H9 (cell line): ENCODE measurements around the gene KDF1. TPM values are rescaled to one million over a fixed set of nuclear protein-coding genes. Genes with fewer than 3 reads are reported as not detected.

Experiments used
- DNase-seq: peaks from one replicate; pipeline ENCODE4 v3.0.0-alpha.2; 2017
- H2AFZ ChIP-seq: one replicate; pipeline ENCODE4 v1.6.1; 2013; ENCODE audit warnings: mild to moderate bottlenecking, low read length, control low read depth, moderate library complexity
- H2AK5ac ChIP-seq: 2 replicates; pipeline ENCODE4 v1.6.1; 2013; ENCODE audit warnings: low read length, control low read depth, mixed read lengths; ENCODE audit not compliant: insufficient read length
- H2BK120ac ChIP-seq: one replicate; pipeline ENCODE4 v1.6.1; 2013; ENCODE audit warnings: low read depth, mild to moderate bottlenecking, low read length, control low read depth, inconsistent platforms; ENCODE audit not compliant: poor library complexity, severe bottlenecking
- H2BK12ac ChIP-seq: 2 replicates; pipeline ENCODE4 v1.6.1; 2013; ENCODE audit warnings: low read length, control low read depth, mixed read lengths, low read depth; ENCODE audit not compliant: insufficient read length
- H2BK15ac ChIP-seq: 2 replicates; pipeline ENCODE4 v1.6.1; 2013; ENCODE audit warnings: low read depth, low read length, control low read depth
- H2BK20ac ChIP-seq: one replicate; pipeline ENCODE4 v1.6.1; 2013; ENCODE audit warnings: low read depth, mild to moderate bottlenecking, low read length, control low read depth, inconsistent platforms; ENCODE audit not compliant: poor library complexity, severe bottlenecking
- H2BK5ac ChIP-seq: 2 replicates; pipeline ENCODE4 v1.6.1; 2013; ENCODE audit warnings: low read length, control low read depth, mixed read lengths; ENCODE audit not compliant: insufficient read length
- H3K14ac ChIP-seq: 2 replicates; pipeline ENCODE4 v1.6.1; 2013; ENCODE audit warnings: low read length, control low read depth; ENCODE audit not compliant: insufficient read depth
- H3K18ac ChIP-seq: 2 replicates; pipeline ENCODE4 v1.6.1; 2013; ENCODE audit warnings: low read depth, mild to moderate bottlenecking, mixed read lengths, low read length, control low read depth; ENCODE audit not compliant: insufficient read length
- H3K23ac ChIP-seq: 2 replicates; pipeline ENCODE4 v1.6.1; 2013; ENCODE audit warnings: low read length, control low read depth, mixed read lengths, low read depth; ENCODE audit not compliant: insufficient read length
- H3K23me2 ChIP-seq: 2 replicates; pipeline ENCODE4 v1.6.1; 2013; ENCODE audit warnings: low read depth, mild to moderate bottlenecking, mixed read lengths, low read length, control low read depth; ENCODE audit not compliant: insufficient read length, poor library complexity, severe bottlenecking
- H3K27ac ChIP-seq: 2 replicates; pipeline ENCODE4 v1.5.1; 2013; ENCODE audit warnings: low read length, control low read depth, mixed read lengths, low read depth; ENCODE audit not compliant: insufficient read length
- H3K27me3 ChIP-seq: 2 replicates; pipeline ENCODE4 v1.6.1; 2013; ENCODE audit warnings: low read length, control low read depth, inconsistent platforms; ENCODE audit not compliant: insufficient read depth
- H3K4ac ChIP-seq: 2 replicates; pipeline ENCODE4 v1.6.1; 2013; ENCODE audit warnings: low read depth, mild to moderate bottlenecking, control low read depth, inconsistent platforms, low read length, moderate library complexity
- H3K4me1 ChIP-seq: 2 replicates; pipeline ENCODE4 v1.6.1; 2013; ENCODE audit warnings: low read length, control low read depth, inconsistent platforms; ENCODE audit not compliant: insufficient read depth
- H3K4me2 ChIP-seq: 2 replicates; pipeline ENCODE4 v1.6.1; 2013; ENCODE audit warnings: low read length, control low read depth, mixed read lengths; ENCODE audit not compliant: insufficient read length, insufficient read depth
- H3K56ac ChIP-seq: 2 replicates; pipeline ENCODE4 v1.6.1; 2013; ENCODE audit warnings: low read depth, mild to moderate bottlenecking, mixed read lengths, low read length, control low read depth; ENCODE audit not compliant: insufficient read length
- H3K79me1 ChIP-seq: 2 replicates; pipeline ENCODE4 v1.6.1; 2013; ENCODE audit warnings: low read depth, mild to moderate bottlenecking, moderate library complexity, low read length, control low read depth, inconsistent platforms; ENCODE audit not compliant: insufficient read depth, poor library complexity, severe bottlenecking
- H3K79me2 ChIP-seq: 2 replicates; pipeline ENCODE4 v1.6.1; 2013; ENCODE audit warnings: low read length, control low read depth, inconsistent platforms; ENCODE audit not compliant: insufficient read depth
- H3K9ac ChIP-seq: 2 replicates; pipeline ENCODE4 v1.6.1; 2013; ENCODE audit warnings: low read length, control low read depth, mixed read lengths; ENCODE audit not compliant: insufficient read length; ENCODE audit errors: extremely low read depth
- H3K9me3 ChIP-seq: one replicate; pipeline ENCODE4 v1.6.1; 2013; ENCODE audit warnings: low read depth, low read length, inconsistent platforms; ENCODE audit not compliant: control insufficient read depth
- H3T11ph ChIP-seq: one replicate; pipeline ENCODE4 v1.6.1; 2013; ENCODE audit warnings: mild to moderate bottlenecking, low read length, control low read depth, inconsistent platforms
- H4K20me1 ChIP-seq: one replicate; pipeline ENCODE4 v1.6.1; 2013; ENCODE audit not compliant: control insufficient read depth, insufficient read length, insufficient read depth
- H4K5ac ChIP-seq: 2 replicates; pipeline ENCODE4 v1.6.1; 2013; ENCODE audit warnings: low read depth, mild to moderate bottlenecking, mixed read lengths, low read length, control low read depth; ENCODE audit not compliant: insufficient read length
- H4K8ac ChIP-seq: replicated peaks from 2 replicates; pipeline ENCODE4 v1.6.1; 2013; ENCODE audit warnings: low read length, control low read depth, mixed read lengths, low read depth; ENCODE audit not compliant: insufficient read length
- H4K91ac ChIP-seq: 2 replicates; pipeline ENCODE4 v1.6.1; 2013; ENCODE audit warnings: low read depth, mild to moderate bottlenecking, moderate library complexity, mixed read lengths, low read length, control low read depth; ENCODE audit not compliant: insufficient read length
- H3K27ac Mint-ChIP-seq, 3 experiments: 2 replicates in 2 of 3; 3 replicates in 1 of 3; pipeline ENCODE4 v1.8.0; 2020 to 2021; ENCODE audit warnings: mixed read lengths in 3 of 3, mild to moderate bottlenecking in 1 of 3, moderate library complexity in 1 of 3
- H3K27me3 Mint-ChIP-seq: 2 replicates; pipeline ENCODE4 v1.8.0; 2021; ENCODE audit warnings: low read depth, mild to moderate bottlenecking, moderate library complexity, mixed read lengths
- H3K36me3 Mint-ChIP-seq, 3 experiments: 2 replicates in 2 of 3; 3 replicates in 1 of 3; pipeline ENCODE4 v1.8.0; 2020 to 2021; ENCODE audit warnings: low read depth in 3 of 3, mixed read lengths in 3 of 3; ENCODE audit not compliant: insufficient read depth in 1 of 3
- H3K4me1 Mint-ChIP-seq, 2 experiments: 2 replicates each; pipeline ENCODE4 v1.8.0; 2020; ENCODE audit warnings: mixed read lengths in 2 of 2
- H3K4me3 Mint-ChIP-seq, 2 experiments: 2 replicates in 1 of 2; 3 replicates in 1 of 2; pipeline ENCODE4 v1.8.0; 2020 to 2021; ENCODE audit warnings: mild to moderate bottlenecking in 2 of 2, mixed read lengths in 2 of 2, moderate library complexity in 1 of 2
- H3K9me3 Mint-ChIP-seq, 2 experiments: 2 replicates in 1 of 2; 3 replicates in 1 of 2; pipeline ENCODE4 v1.8.0; 2020; ENCODE audit warnings: mild to moderate bottlenecking in 2 of 2, mixed read lengths in 2 of 2, moderate library complexity in 1 of 2
- CTCF ChIP-seq: fragments of 200-600 bp; sonication (generic); conservative IDR thresholded peaks from 3 replicates; pipeline ENCODE4 v1.8.0; 2021; ENCODE audit warnings: antibody characterized with exemption, mild to moderate bottlenecking
- WGBS: extraction: QIAGEN DNeasy Blood & Tissue Kit; methylation state at CpG from one replicate; pipeline ENCODE4 v1.1.7; 2013; ENCODE audit warnings: missing lambda C conversion rate, low lambda C conversion rate, mixed read lengths; ENCODE audit not compliant: insufficient read length; ENCODE audit errors: extremely low coverage; 5-methylcytosine and 5-hydroxymethylcytosine counted together
- total RNA-seq: library from RNA; stranded (reverse); gene quantifications from 2 replicates; pipeline ENCODE4 v1.2.1, GENCODE V29; 2021

Gene KDF1
- total RNA-seq, 1 experiment from 2014 or later: 17.6 TPM

- H3K27ac Mint-ChIP-seq: no peak overlapping the region
- no CpG with 5 or more reads among the region's 4 CpGs for WGBS
Measured at GRCh38 chr1:26910343-26911160, 49.7 kb downstream of the KDF1 start.

More at GRCh38 chr1:26910343-26911160, 49.7 kb downstream of the KDF1 start:
- no peak overlapping the region for H3K4ac ChIP-seq
- H3K18ac ChIP-seq: no peak overlapping the region
- no peak overlapping the region for H3K14ac ChIP-seq
- no peak overlapping the region for H3K4me2 ChIP-seq
- no peaks in the 10 kb centered on the region for H3K4me1 ChIP-seq
- H2BK120ac ChIP-seq: no peak overlapping the region
- H3K27me3 ChIP-seq: no peaks in the 10 kb centered on the region
- H2BK15ac ChIP-seq: no peak overlapping the region
- H3K23ac ChIP-seq: no peak overlapping the region
- H2AFZ ChIP-seq: no peak overlapping the region
- no peak overlapping the region for H4K91ac ChIP-seq
- no peak overlapping the region for H4K8ac ChIP-seq
- no peaks in the 10 kb centered on the region for H3K9me3 ChIP-seq
- DNase-seq: no peak
- TF ChIP-seq CTCF: no peak
- peaks cover 3% of the 10 kb centered on the region for H3K23me2 ChIP-seq
- no peak overlapping the region for H2BK5ac ChIP-seq
- Mint-ChIP-seq H3K9me3 (no peaks in the 10 kb centered on the region), H3K4me1 (no peaks in the 10 kb centered on the region), H3K4me3 (no peak overlapping the region), H3K27me3 (peaks cover 2% of the 10 kb centered on the region), H3K36me3 (no peaks in the 10 kb centered on the region)
- no peaks in the 10 kb centered on the region for H3K79me1 ChIP-seq
- H3K79me2 ChIP-seq: no peaks in the 10 kb centered on the region
- no peak overlapping the region for H2BK20ac ChIP-seq
- no peak overlapping the region for H3K27ac ChIP-seq
- no peak overlapping the region for H3T11ph ChIP-seq
- no peak overlapping the region for H2AK5ac ChIP-seq
- H4K20me1 ChIP-seq: no peaks in the 10 kb centered on the region
- no peak overlapping the region for H3K9ac ChIP-seq
- no peak overlapping the region for H2BK12ac ChIP-seq
- H3K56ac ChIP-seq: no peak overlapping the region
- H4K5ac ChIP-seq: no peak overlapping the region
